ENCODE measurements around the gene MCOLN1. TPM values are rescaled to one million over a fixed set of nuclear protein-coding genes. Genes with fewer than 3 reads are reported as not detected.

The MCOLN1 gene
- total RNA-seq, 1 experiment from 2014 or later: 15.7 TPM

- Histone ChIP-seq H2AK5ac (ENCODE audit: insufficient read length, low read length) (no peak overlapping the region), H3K4me1 (ENCODE audit: insufficient read depth, low read length) (no peaks in the 10 kb centered on the region; the same call in 1 of the 2 replicates), H3K27ac (ENCODE audit: insufficient read length, low read depth, low read length) (no peak overlapping the region), H3K9ac (ENCODE audit: extremely low read depth, insufficient read length, low read length) (no peak overlapping the region), H3T11ph (ENCODE audit: low read length) (no peak overlapping the region), H2BK5ac (ENCODE audit: insufficient read length, low read length) (no peak overlapping the region), H3K23ac (ENCODE audit: insufficient read length, low read depth, low read length) (no peak overlapping the region), H3K14ac (ENCODE audit: insufficient read depth, low read length) (no peak overlapping the region), H3K56ac (ENCODE audit: insufficient read length, low read depth, low read length) (no peak overlapping the region), H3K23me2 (ENCODE audit: insufficient read length, low read depth, low read length, poor library complexity, severe bottlenecking) (peaks cover 6% of the 10 kb centered on the region), H4K8ac (replicated peaks; ENCODE audit: insufficient read length, low read depth, low read length) (no peak overlapping the region), H4K20me1 (ENCODE audit: control insufficient read depth, insufficient read depth, insufficient read length) (no peaks in the 10 kb centered on the region), H2BK12ac (ENCODE audit: insufficient read length, low read depth, low read length) (no peak overlapping the region), H3K27me3 (ENCODE audit: insufficient read depth, low read length) (no peaks in the 10 kb centered on the region), H3K79me1 (ENCODE audit: insufficient read depth, low read depth, low read length, poor library complexity, severe bottlenecking) (no peaks in the 10 kb centered on the region), H3K4me2 (ENCODE audit: insufficient read depth, insufficient read length, low read length) (no peak overlapping the region), H4K91ac (ENCODE audit: insufficient read length, low read depth, low read length) (no peak overlapping the region), H2BK20ac (ENCODE audit: low read depth, low read length, poor library complexity, severe bottlenecking) (no peak overlapping the region), H2AFZ (ENCODE audit: low read length) (no peak overlapping the region), H3K4ac (ENCODE audit: low read depth, low read length) (no peak overlapping the region), H3K9me3 (ENCODE audit: control insufficient read depth, low read depth, low read length) (no peaks in the 10 kb centered on the region), H4K5ac (ENCODE audit: insufficient read length, low read depth, low read length) (no peak overlapping the region), H3K18ac (ENCODE audit: insufficient read length, low read depth, low read length) (no peak overlapping the region), H3K79me2 (ENCODE audit: insufficient read depth, low read length) (no peaks in the 10 kb centered on the region), H2BK120ac (ENCODE audit: low read depth, low read length, poor library complexity, severe bottlenecking) (no peak overlapping the region), H2BK15ac (ENCODE audit: low read depth, low read length) (no peak overlapping the region)
- no CpG with 5 or more reads among the region's 3 CpGs for WGBS (ENCODE audit: extremely low coverage, insufficient read length, low lambda C conversion rate)
- Mint-ChIP-seq H3K36me3 (ENCODE audit: insufficient read depth in 1 of 3, low read depth in 3 of 3) (no peaks in the 10 kb centered on the region), H3K9me3 (no peaks in the 10 kb centered on the region), H3K27me3 (ENCODE audit: low read depth) (peaks cover 25% of the 10 kb centered on the region), H3K4me1 (peaks cover 18 to 27% of the 10 kb centered on the region in 2 experiments), H3K4me3 (no peak overlapping the region), H3K27ac (no peak overlapping the region)
- peak; percentile 57 for DNase-seq
- TF ChIP-seq CTCF (conservative IDR thresholded peaks at IDR 0.05): no peak
Observed at GRCh38 chr19:7509625-7510024, 12.8 kb upstream of the MCOLN1 start.

All from H9 (cell line).